SKM-1 treated with dmso at 0.1 percent for 144 hours (cell line): ENCODE measurements around the gene PLCG1.
A peak's percentile ranks its signal among the peaks of the same experiment; 100 is the strongest.

ENCODE experiments used
- DNase-seq: peaks from one replicate; lab custom pipeline; 2025; ENCODE audit not compliant: unreplicated experiment; lab: John Stamatoyannopoulos, UW

Gene PLCG1

DNA sequence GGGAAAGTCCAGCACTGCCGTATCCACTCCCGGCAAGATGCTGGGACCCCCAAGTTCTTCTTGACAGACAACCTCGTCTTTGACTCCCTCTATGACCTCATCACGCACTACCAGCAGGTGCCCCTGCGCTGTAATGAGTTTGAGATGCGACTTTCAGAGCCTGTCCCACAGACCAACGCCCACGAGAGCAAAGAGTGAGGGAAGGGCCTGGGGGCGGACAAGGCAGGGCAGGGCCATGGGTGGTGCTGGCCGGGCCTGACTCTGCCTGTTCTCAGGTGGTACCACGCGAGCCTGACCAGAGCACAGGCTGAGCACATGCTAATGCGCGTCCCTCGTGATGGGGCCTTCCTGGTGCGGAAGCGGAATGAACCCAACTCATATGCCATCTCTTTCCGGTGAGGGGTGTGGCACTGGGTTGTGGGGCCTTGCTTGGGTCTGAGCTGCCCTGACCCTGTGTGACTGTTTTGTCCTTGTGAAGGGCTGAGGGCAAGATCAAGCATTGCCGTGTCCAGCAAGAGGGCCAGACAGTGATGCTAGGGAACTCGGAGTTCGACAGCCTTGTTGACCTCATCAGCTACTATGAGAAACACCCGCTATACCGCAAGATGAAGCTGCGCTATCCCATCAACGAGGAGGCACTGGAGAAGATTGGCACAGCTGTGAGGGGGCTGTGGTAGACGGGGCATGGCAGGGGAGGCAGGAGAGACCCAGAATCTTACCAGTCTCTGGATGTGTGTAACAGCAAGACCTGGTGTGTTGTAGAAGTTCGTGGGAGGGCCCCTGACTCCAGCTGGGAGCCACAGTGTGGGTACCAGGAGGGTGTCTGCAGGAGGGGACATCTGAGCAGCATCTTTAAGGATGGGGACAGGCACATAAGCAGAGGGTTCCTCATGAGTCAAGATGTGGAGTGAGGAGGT, 29.1 kb downstream of the PLCG1 start:
- no peak for DNase-seq

DNA sequence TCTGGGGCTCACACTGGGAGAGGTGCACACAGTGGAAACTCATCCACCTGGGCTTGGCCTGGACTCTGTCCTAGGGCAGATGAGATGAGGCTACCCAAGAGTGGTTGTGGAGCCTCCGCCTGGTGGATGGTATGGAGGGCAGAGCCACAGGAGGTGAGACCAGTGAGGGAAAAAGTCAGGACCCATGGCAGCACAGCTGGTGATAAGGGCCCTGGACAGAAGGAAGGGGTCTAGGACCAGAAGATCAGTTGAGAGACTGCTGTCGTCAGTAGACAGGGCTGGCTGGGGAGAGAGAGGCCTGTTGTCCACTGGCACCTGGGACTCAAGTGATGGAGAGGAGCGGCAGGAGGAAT, 29.8 kb downstream of the PLCG1 start:
- DNase-seq: no peak

DNA sequence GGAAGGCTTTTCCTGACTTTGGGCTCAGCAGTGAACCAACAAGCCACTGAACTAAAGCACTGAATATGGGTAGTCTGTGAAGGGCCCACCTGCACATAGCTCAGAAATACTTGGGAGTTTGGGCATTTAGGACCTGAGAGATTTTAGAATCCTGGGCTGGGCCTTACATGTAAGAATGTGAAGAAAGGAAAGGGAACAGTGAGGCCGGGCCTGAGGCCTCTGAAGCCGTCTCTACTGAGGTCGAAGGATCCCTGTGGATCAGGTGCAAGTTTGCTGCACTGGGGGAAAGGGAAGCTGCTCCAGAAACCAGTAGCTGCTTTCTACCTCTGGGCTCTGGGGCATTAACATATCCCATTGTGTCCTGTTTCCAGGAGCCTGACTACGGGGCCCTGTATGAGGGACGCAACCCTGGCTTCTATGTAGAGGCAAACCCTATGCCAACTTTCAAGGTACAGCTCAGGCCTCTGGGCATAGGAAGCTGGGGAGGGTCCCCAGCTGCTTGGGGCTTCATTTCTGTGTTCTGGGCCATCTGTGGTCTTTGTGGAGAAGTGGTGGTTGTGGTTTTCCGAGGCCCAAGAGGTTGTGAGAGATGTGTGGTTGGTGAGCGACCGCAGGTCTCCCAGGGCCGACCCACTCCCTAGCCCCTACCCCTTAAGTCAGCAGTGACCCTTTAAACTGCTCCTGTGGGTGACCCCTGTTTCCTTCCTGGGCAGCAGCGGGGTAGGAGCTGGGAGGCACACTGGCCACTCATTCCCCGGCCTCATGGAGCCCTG, 30.3 kb downstream of the PLCG1 start:
- peak; percentile 20 for DNase-seq

DNA sequence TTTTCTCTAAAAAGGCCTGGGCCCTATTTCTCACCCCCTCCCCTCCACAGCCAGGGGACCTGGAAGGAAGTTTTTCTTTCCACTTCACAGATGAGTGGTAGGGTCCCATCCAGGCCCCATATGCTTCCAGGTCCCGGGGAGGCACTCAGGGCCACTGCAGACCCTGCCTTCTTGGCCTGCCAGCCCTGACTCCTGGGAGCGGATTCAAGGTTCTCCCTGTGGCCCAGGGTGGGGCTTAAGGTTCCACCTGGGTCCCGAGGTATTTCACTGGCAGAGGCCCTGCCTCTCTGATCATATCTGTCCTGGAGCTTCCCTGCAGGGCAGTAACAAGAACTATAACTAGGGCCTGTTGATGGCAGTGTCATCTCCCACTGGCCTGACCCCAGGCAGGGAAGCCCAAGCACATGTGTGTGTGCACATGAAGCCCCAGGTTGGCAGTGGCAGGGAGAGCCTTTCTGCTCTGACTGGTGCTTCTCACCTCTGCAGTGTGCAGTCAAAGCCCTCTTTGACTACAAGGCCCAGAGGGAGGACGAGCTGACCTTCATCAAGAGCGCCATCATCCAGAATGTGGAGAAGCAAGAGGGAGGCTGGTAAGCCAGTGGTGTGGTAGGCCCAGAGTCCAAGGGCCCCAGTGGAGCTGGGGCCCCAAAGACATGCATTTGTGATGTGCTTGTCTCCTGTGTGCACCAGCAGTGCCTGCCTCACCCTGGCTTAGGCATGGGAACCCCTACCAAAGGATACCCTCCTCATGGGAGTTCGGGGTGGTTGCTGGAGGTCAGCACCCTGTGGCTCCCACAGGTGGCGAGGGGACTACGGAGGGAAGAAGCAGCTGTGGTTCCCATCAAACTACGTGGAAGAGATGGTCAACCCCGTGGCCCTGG, 31.2 kb downstream of the PLCG1 start:
- no peak for DNase-seq

DNA sequence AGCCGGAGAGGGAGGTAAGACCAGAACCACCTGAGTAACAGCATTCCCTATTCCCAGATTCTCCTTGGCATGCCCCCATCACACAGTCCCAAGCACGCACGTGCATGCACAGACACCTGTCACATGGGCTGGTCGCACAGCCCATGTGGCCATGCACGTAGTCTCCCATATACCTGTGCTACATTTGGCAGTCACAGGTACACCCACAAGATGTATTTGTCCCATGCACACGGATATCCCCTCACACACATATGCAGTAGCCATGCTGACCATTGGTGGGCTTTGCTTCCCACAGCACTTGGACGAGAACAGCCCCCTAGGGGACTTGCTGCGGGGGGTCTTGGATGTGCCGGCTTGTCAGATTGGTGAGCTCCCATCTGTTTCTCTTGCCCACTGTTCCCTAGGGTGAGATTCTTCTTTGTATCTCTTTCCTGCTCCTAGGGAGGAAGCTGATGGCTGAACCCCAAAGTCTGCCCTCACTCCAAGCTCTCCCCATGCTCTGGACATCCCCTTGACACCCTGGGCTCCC, 31.9 kb downstream of the PLCG1 start:
- DNase-seq: no peak

DNA sequence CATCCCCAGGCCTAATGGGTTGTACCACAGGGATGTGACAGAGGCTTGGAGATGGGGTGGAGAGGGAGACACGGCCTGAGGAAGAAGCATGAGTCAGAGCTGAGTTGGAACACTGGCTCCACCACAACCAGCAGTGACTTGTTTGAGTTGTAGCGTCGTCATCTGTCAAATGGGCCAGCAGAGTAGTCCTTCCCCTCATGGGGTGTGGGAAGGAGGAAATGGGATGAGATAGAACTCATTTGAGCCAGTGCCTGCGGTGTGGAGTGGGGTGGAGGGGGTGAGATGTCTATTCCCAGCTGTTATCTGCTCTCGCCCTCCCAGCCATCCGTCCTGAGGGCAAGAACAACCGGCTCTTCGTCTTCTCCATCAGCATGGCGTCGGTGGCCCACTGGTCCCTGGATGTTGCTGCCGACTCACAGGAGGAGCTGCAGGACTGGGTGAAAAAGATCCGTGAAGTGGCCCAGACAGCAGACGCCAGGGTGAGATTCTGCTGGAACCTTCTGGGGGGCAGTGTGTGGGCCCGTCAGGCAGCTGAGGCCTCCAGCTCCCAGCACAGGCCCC, 32.5 kb downstream of the PLCG1 start:
- DNase-seq: no peak

DNA sequence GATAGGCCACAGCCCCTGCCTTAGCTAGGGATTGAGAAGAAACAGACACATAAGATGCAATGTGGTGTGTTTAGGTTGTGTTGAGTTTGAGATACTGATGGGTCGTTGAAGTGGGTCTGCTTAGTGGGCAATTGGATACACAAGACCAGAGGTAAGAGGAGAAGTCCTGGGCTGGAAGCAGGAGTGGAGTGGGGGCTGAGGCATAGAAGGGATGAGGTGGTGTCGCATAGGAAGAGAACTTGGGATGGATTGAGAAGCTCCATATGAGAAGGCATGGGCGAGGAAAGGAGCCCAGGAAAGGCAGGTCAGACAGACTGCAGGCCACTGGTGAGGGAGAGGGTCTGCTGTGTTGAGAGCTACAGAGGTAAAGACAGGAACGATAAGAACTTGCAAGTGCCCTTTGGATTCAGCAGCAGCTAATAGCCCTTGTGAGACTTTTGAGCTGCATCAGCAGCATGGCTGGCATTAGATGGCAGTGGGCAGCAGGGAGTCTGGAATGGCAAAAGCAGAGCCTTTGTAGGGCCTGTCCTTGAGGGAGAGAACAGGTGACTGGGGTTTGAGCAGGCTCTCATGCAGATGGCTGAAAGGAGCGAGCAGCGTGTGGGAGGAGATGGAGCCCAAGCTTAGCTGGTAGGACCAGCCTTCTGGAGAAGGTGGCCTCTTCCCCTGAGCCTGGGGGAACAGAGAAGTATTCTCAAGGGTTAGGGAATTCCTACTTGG, 33.2 kb downstream of the PLCG1 start:
- DNase-seq: no peak

DNA sequence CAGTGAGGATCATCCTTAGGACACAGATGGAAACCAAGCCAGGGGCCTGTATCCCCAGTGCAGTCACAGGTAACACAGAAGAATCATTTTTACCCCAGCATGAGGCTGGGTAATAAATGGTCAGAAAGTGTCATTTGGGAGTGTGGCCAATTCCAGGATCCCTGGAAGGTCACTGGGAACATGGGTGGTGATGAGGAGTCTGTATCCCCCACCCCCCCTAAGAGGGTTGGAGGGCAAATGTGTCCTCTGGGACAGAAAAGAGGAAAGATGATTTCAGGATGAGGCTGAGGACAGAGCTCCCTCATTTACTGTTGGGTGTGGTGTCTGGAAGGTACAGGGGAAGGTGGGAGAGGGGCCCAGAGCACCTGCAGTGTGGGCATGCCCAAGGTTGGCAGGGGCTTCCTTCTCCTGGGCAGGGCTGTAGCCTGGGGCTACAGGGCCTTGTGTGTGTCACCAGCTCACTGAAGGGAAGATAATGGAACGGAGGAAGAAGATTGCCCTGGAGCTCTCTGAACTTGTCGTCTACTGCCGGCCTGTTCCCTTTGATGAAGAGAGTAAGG, 34.5 kb downstream of the PLCG1 start:
- no peak for DNase-seq

DNA sequence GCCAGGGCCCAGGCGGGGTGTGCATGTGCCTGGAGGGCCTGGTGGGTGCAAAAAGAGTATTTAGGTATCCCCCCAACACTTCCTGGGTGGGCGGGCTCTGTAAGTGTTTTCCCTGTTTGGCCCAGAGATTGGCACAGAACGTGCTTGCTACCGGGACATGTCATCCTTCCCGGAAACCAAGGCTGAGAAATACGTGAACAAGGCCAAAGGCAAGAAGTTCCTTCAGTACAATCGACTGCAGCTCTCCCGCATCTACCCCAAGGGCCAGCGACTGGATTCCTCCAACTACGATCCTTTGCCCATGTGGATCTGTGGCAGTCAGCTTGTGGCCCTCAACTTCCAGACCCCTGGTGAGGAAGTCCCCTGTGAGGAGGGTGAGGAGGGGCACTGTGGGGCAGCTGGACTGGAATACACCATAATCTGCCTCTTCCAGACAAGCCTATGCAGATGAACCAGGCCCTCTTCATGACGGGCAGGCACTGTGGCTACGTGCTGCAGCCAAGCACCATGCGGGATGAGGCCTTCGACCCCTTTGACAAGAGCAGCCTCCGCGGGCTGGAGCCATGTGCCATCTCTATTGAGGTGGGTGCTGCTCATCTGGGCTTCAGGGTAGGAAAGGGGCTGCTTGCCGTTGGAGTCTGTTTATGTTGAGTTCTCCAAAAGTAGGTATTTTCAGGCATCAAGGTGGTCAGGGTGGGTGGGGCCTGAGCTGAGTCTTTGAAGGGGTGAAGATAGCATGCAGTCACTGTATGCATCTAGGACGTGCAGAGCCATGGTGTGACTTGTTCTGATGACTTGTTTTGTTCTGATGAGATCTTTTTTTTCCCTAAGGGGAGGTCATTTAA, 35.2 kb downstream of the PLCG1 start:
- no peak for DNase-seq

DNA sequence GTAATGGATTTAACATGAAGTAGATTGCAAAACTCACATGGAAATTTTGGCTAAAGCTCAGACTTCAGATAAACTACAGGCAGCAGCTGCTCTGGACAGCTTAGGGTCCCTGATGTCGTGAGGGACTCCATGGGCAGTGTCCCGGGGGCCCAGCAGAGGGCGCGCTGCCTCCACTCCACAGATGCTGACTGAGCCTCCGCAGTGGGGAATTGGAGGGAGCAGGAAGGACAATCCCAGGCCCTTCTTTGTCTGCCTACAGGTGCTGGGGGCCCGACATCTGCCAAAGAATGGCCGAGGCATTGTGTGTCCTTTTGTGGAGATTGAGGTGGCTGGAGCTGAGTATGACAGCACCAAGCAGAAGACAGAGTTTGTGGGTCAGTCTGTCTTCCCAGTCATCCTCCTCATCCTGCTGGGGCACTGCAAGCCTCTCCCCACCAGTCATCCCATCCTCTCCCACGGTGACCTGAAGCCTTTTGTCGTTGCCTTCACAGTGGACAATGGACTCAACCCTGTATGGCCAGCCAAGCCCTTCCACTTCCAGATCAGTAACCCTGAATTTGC, 35.9 kb downstream of the PLCG1 start:
- DNase-seq: peak; percentile 23

DNA sequence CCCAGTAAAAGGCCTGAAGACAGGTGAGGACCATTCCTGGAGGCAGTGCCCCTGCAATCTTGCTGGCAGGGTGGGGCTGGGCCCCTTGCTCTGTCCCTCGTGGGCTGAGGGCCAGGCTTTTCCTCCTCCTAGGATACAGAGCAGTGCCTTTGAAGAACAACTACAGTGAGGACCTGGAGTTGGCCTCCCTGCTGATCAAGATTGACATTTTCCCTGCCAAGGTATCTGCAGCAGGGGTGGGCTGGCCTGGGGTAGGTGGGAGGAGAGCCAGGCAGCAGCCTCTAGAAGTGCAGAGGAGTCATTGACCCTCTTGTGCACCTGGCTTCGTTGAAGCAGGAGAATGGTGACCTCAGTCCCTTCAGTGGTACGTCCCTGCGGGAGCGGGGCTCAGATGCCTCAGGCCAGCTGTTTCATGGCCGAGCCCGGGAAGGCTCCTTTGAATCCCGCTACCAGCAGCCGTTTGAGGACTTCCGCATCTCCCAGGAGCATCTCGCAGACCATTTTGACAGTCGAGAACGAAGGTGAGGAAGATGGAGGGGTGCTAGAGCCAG, 36.5 kb downstream of the PLCG1 start:
- DNase-seq: no peak

DNA sequence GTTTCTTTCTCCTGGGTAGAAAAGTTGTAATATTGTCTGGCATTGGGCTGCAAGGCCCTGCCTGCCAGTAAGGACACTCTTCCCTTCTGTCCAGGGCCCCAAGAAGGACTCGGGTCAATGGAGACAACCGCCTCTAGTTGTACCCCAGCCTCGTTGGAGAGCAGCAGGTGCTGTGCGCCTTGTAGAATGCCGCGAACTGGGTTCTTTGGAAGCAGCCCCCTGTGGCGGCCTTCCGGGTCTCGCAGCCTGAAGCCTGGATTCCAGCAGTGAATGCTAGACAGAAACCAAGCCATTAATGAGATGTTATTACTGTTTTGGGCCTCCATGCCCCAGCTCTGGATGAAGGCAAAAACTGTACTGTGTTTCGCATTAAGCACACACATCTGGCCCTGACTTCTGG, 37.0 kb downstream of the PLCG1 start:
- DNase-seq: no peak

DNA sequence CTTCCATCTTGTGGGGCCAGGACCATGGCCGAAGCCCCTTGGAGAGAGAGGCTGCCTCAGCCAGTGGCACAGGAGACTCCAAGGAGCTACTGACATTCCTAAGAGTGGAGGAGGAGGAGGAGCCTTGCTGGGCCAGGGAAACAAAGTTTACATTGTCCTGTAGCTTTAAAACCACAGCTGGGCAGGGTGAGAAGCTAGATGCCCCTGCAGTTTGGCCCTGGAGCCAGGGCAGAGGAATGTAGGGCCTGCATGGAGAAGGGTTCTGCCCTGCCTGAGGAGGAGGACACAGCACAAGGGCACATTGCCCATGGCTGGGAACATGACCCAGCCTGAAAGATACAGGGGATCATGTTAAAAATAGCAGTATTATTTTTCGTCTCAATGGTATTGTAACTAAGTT, 37.4 kb downstream of the PLCG1 start:
- DNase-seq: no peak

DNA sequence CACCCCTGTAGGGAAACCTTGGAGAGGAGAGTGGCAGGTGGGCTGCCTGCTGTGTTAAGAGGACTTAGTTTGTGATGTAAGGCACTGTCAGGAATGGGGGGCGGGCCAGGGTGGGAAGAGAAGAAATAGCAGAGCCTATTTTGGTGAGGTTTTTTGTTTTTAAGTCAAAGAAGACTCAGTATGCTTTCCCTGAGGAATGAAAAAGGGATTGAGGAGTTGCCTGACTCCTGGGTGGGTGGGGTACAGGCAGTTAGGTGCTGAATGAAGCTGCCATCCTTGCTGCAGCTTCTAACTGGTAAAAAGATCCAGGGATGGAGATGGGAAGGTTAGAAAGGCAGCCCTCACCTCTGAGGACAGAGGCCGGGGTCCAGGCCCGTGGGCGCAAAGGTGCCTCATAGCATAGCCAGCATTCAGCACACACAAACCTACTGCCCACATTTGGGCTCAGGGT, 37.9 kb downstream of the PLCG1 start:
- DNase-seq: no peak

DNA sequence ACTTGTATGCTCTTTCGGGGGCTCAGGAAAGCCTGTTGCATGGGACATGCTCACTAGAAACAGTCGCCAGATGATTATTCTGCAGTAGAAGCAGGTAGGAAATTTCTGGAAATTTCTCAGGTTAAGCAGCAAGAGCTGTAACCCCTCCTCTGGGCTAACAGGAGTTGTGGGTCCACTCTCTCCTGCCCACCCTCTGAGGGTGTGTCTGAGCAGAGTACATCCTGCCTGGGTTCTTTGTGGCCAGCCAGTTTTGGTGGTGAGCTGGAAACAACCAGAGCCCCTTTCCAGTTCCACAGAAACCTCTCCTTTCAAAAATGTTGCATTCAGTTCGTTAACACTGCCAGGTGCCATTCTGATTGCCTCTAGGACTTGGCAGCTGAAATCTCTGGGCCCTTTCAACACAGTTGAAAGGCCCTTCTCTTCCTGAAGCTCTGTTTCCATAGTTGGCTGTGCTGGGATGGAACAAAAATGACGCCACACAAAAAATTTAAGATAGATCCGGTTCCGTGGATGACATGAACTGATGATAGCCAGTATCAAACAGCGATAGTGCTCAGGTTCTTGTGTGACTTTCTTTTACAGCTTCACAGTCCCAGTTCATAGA, 38.5 kb downstream of the PLCG1 start:
- DNase-seq: no peak

DNA sequence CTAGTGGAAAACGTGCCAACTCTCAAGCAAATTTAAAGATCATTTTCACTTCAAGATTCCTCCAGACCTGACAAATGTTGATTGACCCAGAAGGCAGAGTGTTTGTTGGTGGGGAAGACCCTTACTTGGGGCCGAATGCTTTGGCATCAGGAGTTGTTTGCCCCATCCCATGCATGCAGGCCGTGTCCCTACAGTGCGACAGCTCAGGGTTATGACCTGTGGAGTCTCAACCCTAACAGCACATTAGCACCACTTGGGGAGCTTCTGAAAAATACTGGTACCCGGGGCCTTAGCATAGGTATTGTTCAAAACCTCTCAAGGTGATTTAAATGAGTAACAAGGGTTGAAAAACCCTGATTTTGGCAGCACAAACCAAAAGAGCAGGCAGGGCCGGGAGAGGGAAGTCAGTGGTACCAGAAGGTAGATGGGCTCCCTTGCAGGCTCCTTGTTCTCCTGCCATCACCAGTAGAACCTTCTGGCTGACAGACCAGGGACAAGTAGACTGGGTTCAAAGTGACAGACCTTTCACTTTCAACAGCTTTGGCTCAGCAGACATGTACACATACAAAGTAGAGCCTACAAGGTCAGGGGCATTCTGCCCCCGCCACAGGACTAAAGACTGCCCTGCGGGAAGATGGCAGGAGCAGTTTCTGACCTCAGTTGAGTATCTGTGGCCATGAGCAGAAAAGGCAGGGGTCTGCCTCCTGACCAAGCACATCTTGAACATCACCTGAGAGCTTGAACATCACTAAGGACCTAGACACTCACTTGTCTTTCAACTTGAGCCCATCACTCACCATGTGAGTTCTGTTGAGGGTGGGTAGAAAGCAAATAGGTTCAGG, 39.6 kb downstream of the PLCG1 start:
- no peak for DNase-seq

DNA sequence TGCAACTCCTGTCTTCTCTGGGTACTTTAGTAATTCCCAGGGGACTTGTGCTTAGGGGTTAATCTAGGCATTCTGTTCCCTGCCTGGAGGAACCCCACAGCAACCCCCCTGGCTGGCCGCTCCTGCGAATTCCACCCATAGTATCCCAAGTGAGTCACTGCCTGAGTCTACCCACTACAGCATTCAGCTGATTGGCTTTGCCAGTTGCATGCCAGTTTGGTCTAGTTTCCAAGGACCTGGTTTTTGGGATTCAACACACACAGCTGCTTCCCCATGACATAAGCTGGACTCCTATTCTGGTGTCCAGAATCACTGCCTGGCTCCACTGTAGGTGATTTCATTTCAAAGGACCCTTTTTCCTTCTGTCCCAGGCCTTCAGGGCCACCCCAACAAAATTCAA, 40.3 kb downstream of the PLCG1 start:
- DNase-seq: no peak
